D341Med (cell line): Measurements from ENCODE around the gene CT45A1.
"Not testable (repeated sequence)": the region's sequence is repeated elsewhere in the genome, so short reads cannot be mapped to it uniquely, and the experiment has no call there.

Source experiments
- DNase-seq: peaks from one replicate; pipeline ENCODE4 v3.0.0; 2012; ENCODE audit warnings: low spot score

Gene CT45A1, protein sequence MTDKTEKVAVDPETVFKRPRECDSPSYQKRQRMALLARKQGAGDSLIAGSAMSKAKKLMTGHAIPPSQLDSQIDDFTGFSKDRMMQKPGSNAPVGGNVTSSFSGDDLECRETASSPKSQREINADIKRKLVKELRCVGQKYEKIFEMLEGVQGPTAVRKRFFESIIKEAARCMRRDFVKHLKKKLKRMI

DNA sequence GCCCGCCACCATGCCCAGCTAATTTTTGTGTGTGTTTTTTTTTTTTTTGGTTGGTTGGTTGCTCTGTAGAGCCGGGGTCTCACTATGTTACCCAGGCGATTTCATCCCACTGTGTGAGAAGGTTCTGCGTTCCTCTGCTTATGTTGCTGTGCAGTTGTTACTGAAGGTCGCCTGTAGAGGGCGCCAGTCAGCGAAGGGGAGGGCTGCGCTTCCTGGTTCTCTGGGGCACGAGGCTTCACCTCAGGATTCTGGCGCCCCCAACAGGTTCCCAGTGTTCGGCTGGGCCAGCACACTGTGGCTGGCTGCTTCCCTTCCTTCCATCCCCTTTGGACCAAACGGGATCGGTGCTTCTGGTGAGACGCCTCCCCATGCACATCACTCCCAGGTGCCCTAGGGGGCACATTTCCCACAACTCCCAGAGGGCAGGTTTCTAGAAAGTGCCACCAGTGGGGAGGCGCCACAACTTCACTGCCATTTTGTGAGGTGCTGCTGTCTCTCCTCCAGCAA is at the start of gene CT45A1:
Gene CT45A1, plus strand, starts transcription at position 457 of the 507 bp plus-strand sequence. CDS start 5,302 bp downstream, outside the sequence.
- DNase-seq: not testable (repeated sequence)

DNA sequence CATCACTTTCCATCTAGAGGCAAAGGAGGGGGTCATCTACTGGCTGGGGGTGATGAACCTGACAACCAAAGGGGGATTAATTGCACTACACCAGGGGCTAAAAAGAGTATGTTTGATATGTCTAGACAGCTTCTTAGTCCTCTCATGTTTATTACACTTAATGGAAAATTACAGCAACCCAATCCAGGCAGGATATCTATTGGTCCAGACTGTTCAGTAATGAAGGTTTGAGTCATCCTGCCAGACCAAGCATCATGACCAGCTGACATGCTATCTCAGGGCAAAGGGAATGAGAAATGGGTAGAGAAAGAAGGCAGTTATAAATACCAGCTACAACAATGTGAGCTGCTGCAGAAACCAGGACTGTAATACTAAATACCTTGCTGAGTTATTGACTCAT is 40.5 kb upstream of the CT45A1 start:
- DNase-seq: not testable (repeated sequence)

DNA sequence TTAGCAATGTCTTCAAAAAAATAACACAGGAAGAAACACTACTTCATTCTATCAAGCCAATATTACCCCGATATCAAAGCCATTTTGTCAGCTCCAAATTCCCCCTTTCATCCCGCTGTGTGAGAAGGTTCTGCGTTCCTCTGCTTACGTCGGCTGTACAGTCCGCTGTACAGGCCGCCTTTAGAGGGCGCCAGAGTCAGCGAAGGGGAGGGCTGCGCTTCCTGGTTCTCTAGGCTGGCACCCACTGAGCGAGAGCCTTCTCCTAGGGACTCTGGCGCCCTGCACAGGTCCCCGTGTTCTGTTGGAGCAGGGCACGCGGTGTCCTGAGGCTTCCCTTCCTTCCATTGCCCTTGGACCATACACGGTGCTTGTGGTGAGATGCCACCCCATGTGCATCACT is 25.3 kb upstream of the CT45A1 start:
- DNase-seq: peak; percentile 17

DNA sequence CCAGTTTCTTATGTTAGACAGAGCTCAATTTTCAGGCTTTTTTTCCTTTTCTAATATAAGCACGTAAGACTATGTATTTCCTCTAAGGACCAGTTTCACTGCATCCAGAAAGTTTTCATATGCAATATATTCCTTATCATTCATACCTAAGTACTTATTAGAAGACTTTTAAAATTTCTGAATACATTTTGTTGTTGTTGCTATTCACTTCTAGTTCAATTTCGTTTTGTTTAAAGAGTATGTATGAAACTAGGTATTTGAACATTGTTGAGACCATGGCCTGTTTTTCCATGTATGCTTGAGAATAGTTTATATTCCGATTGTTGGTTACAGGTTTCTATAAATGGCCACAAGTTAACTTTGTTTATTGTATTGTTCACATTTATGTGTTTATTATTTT is 18.0 kb upstream of the CT45A1 start:
- DNase-seq: no peak

DNA sequence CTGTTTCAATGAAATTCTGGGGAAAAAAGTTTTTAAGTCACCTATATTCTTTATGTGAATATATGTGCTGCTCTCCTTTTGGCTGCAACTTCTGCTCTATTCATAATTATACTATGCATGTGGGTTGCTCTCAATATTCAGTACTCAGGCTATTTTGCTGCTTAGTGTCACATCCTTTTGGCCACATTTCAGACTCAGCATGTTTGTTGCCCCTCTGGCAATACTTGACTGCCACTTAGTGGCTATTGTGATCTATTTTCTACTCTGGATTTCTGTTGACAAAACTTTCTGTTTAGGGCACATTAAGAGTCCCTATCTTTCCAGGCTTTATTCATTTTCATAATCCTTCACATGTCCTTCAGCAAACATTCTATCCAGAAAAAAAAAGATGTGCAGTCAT is 15.8 kb upstream of the CT45A1 start:
- DNase-seq: no peak

DNA sequence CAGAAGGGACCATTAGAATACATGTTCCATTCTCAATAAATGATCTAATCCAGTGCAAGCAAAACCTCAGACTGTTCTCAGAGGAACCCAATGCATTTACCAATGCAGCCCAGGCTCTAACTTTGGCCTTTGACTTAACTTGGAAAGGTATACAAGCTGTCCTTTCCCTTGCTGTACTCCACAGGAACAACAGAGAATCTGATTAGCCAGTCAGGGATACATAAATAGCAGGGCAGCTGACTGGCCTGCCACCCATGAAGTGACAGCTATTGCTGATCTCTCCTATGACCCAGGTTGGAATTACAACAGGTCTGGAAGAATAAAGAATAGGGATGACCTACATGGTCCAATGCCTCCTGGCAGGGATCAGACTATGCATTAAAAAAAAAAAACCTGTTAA is 14.5 kb upstream of the CT45A1 start:
- DNase-seq: no peak

DNA sequence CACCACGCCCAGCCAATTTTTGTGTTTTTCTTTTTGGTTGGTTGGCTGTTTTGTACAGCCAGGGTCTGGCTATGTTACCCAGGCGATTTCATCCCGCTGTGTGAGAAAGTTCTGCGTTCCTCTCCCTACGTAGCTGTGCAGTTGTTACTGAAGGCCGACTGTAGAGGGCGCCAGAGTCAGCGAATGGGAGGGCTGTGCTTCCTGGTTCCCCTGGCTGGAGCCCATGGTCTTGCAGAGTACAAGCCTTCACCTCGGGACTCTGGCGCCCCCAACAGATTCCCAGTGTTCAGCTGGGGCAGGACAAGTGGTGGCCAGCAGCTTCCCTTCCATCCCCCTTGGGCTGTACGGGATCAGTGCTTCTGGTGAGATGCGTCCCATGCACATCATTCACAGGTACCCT is 5.6 kb upstream of the CT45A1 start:
- peak; percentile 22 for DNase-seq

DNA sequence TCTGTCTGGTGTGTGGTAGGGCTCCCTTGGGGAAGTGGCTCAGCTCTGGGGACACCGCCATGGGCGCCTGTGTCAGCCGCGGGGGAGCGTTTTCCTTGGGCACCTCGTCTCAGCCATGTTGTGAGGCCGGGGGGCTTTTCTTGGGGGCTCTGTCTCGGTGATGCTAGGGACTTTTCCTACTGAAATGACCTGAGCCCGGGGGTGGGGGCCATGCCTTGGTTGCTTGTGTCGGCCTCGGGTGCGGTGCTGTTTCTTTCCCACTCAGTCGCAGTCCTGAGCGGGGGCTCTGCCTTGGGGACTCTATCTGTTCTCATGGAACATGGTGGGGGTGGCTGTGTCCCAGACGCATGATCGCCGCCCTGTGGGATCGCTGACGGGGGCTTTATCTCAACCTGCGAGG is 356 bp downstream of the CT45A1 start:
- DNase-seq: no peak

DNA sequence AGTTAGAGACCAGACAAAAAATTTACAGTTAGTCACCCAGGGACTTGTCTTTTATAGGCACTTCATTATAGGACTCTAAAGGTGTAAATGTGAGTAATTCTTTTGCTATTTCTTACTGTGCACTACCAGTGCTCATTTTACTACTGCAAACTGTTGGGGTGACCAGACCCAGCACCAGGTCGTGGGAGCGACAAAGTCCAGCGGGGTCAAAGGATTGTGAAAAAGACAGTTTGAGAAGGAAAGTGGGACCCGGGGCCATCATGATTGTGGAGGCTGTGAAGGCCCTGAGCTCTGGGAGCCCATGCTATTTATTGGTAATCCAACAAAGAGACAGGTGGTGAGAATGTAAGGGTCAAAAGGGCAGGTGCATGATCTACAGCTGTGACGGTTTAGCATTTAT is 21.2 kb downstream of the CT45A1 start:
- not testable (repeated sequence) for DNase-seq

DNA sequence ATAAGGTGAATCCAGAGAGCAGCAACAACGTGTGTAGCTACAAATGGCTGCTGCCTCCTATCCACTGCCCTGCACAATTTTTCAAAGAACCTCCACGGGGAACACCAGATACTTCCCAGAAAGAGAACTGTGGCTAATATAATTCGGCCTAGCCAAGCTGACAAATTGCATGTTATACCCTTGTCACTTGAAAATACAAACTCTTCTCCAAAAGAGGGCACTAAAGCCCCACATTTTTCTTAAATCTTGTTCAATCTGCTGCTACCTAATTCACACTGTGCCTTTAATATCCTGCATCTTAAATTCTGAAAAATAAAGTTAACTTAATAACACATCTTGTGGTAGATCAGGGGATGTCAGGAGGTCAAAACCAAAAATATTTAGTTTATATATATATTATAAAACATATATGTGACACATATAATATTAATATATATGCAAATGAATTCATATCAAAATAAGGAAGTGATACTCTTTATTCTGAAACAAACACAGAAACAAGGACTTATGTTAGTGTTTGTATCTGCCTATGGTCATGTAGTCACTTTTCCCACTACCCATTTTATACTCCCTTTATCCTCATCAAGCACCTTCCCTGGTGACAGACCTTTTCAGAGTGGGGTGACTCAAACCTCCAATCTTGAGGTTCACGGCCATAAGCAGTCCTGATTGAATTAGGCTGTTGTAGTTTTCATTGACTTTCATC is 24.1 kb downstream of the CT45A1 start:
- DNase-seq: no peak

DNA sequence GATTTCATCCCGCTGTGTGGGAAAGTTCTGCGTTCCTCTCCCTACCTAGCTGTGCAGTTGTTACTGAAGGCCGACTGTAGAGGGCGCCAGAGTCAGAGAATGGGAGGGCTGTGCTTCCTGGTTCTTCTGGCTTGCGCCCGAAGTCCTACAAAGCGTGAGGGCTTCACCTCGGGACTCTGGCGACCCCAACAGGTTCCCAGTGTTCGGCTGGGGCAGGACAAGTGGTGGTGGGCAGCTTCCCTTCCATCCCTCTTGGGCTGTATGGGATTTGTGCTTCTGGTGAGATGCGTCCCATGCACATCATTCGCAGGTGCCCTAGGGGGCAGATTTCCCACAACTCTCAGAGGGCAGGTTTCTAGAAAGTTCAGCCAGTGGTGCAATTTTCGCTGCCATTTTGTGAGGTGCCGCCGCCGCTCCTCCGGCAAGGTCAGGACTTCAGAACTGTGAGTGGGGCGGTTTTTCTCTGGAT is 27.3 kb downstream of the CT45A1 start:
- DNase-seq: peak; percentile 47

DNA sequence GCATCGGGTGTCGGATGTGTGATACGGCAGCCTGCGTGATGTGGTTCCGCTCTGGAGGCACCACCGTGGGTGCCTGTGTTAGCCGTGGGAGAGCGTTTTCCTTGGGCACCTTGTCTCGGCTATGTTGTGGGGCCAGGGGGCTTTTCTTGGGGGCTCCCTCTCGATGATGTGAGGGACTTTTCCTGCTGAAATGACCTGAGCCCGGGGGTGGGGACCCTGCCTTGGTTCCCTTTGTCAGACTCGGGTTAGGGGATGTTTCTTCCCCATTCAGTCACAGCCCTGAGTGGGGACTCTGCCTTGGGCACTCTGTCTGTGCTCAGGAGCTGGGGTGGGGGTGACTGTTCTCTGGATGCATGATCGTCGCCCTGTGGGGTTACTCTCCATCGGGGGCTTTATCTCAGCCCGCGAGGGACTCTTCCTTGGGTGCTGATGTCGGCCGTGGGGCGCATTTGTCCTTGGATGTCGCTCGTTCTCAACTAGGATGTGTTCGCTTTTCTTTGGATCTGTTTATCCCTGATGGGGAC is 27.8 kb downstream of the CT45A1 start:
- no peak for DNase-seq

DNA sequence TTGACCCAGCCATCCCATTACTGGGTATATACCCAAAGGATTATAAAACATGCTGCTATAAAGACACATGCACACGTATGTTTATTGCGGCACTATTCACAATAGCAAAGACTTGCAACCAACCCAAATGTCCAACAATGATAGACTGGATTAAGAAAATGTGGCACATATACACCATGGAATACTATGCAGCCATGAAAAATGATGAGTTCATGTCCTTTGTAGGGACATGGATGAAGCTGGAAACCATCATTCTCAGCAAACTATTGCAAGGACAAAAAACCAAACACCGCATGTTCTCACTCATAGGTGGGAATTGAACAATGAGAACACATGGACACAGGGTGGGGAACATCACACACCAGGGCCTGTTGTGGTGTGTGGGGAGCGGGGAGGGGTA is 31.3 kb downstream of the CT45A1 start:
- DNase-seq: not testable (repeated sequence)

DNA sequence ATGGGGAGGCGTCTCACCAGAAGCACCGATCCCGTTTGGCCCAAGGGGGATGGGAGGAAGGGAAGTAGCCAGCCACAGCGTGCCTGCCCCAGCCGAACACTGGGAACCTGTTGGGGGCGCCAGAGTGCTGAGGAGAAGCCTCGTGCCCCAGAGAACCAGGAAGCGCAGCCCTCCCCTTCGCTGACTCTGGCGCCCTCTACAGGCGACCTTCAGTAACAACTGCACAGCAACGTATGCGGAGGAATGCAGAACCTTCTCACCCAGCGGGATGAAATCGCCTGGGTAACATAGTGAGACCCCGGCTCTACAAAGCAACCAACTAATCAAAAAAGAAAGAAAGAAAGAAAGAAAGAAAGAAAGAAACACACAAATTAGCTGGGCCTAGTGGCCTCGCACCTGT is 54.7 kb downstream of the CT45A1 start, which contains the start of gene CT45A3:
Gene CT45A3, minus strand, starts transcription at position 101 of the 400 bp plus-strand sequence. CDS start 3,747 bp downstream, outside the sequence.
- not testable (repeated sequence) for DNase-seq
